IPS DF 6.9 (cell line): ENCODE data around the gene PCDHGA12.
"Not testable (repeated sequence)": the region's sequence is repeated elsewhere in the genome, so short reads cannot be mapped to it uniquely, and the experiment has no call there.

ENCODE experiments used
- DNase-seq: peaks from one replicate; pipeline ENCODE4 v3.0.0-alpha.2; 2013; ENCODE audit warnings: low read depth, low spot score
- H3K27ac ChIP-seq: one replicate; pipeline ENCODE4 v1.5.1; 2013; ENCODE audit warnings: low read length, control low read depth
- H3K27me3 ChIP-seq: 2 replicates; pipeline ENCODE4 v1.6.1; 2013; ENCODE audit warnings: mild to moderate bottlenecking, low read length; ENCODE audit not compliant: control insufficient read depth, insufficient read depth
- H3K36me3 ChIP-seq: 2 replicates; pipeline ENCODE4 v1.6.1; 2013; ENCODE audit warnings: low read length; ENCODE audit not compliant: control insufficient read depth, insufficient read depth
- H3K4me1 ChIP-seq: 2 replicates; pipeline ENCODE4 v1.6.1; 2013; ENCODE audit warnings: low read length; ENCODE audit not compliant: control insufficient read depth, insufficient read depth
- H3K4me3 ChIP-seq: 2 replicates; pipeline ENCODE4 v1.5.1; 2013; ENCODE audit warnings: mild to moderate bottlenecking, low read length
- H3K9me3 ChIP-seq: 2 replicates; pipeline ENCODE4 v1.6.1; 2013; ENCODE audit warnings: low read length, inconsistent platforms; ENCODE audit not compliant: control insufficient read depth, insufficient read depth
- WGBS: extraction: QIAGEN DNeasy Blood & Tissue Kit; methylation state at CpG from one replicate; pipeline ENCODE4 v1.1.7; 2013; ENCODE audit warnings: mixed read lengths, missing lambda C conversion rate; ENCODE audit not compliant: insufficient read length, insufficient coverage; 5-methylcytosine and 5-hydroxymethylcytosine counted together

Gene PCDHGA12

DNA sequence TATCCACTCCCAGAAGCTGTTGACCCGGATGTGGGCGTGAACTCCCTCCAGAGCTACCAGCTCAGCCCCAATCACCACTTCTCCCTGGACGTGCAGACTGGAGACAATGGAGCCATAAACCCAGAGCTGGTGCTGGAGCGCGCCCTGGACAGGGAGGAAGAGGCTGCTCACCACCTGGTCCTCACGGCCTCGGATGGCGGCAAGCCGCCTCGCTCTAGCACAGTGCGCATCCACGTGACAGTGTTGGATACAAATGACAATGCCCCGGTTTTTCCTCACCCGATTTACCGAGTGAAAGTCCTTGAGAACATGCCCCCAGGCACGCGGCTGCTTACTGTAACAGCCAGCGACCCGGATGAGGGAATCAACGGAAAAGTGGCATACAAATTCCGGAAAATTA, 37.0 kb upstream of the PCDHGA12 start:
- Histone ChIP-seq H3K9me3 (peaks cover 3% of the 10 kb centered on the region), H3K27me3 (peaks cover 1% of the 10 kb centered on the region; the same call in 1 of the 2 replicates), H3K4me3 (no peak overlapping the region), H3K27ac (no peak overlapping the region), H3K4me1 (peaks cover 1% of the 10 kb centered on the region; the same call in 1 of the 2 replicates), H3K36me3 (peaks cover 6% of the 10 kb centered on the region)
- no peak for DNase-seq
- WGBS = no CpG with 5 or more reads among the region's 21 CpGs

GRCh38 chr5:141394401-141395187, 35.7 kb upstream of the PCDHGA12 start:
- H3K27ac ChIP-seq, DNase-seq, H3K9me3 ChIP-seq, H3K4me1 ChIP-seq, H3K27me3 ChIP-seq, H3K36me3 ChIP-seq, H3K4me3 ChIP-seq: not testable (repeated sequence)
- WGBS = no CpG with 5 or more reads among the region's 53 CpGs

GRCh38 chr5:141397756-141398551, 32.4 kb upstream of the PCDHGA12 start, which contains the start of gene PCDHGB5:
Gene PCDHGB5 (plus strand): TSS chr5:141397947. CDS start chr5:141398128, 181 bp downstream.
- 100% methylated on average over 1 of the region's 43 CpGs for whole genome bisulfite sequencing
- not testable (repeated sequence) for H3K36me3 ChIP-seq, H3K9me3 ChIP-seq, H3K27ac ChIP-seq, H3K27me3 ChIP-seq, DNase-seq, H3K4me3 ChIP-seq, H3K4me1 ChIP-seq

- DNase-seq = no peak
- no peak overlapping the region for H3K4me3 ChIP-seq
- H3K9me3 ChIP-seq = no peaks in the 10 kb centered on the region; the same call in 1 of the 2 replicates
- no peaks in the 10 kb centered on the region for H3K27me3 ChIP-seq
- WGBS = no CpG with 5 or more reads among the region's 15 CpGs
- H3K36me3 ChIP-seq = no peaks in the 10 kb centered on the region
- H3K27ac ChIP-seq = no peak overlapping the region
- H3K4me1 ChIP-seq = no peaks in the 10 kb centered on the region
Measured at GRCh38 chr5:141398608-141399007, 31.7 kb upstream of the PCDHGA12 start.

GRCh38 chr5:141399555-141400258, 30.6 kb upstream of the PCDHGA12 start:
- H3K4me1 ChIP-seq = no peaks in the 10 kb centered on the region
- WGBS = no CpG with 5 or more reads among the region's 61 CpGs
- H3K27ac ChIP-seq = no peak overlapping the region
- H3K9me3 ChIP-seq = no peaks in the 10 kb centered on the region; the same call in 1 of the 2 replicates
- H3K36me3 ChIP-seq = no peaks in the 10 kb centered on the region
- H3K4me3 ChIP-seq = no peak overlapping the region
- DNase-seq = no peak
- H3K27me3 ChIP-seq = no peaks in the 10 kb centered on the region

GRCh38 chr5:141402553-141403243, 27.6 kb upstream of the PCDHGA12 start, which contains the start of gene PCDHGA9:
Gene PCDHGA9 (plus strand): TSS chr5:141402778. CDS start chr5:141402953, 175 bp downstream.
- no peaks in the 10 kb centered on the region for H3K27me3 ChIP-seq
- no peaks in the 10 kb centered on the region for H3K36me3 ChIP-seq
- H3K4me1 ChIP-seq = no peaks in the 10 kb centered on the region
- WGBS = no CpG with 5 or more reads among the region's 27 CpGs
- no peak within 1 kb of the TSS for H3K4me3 ChIP-seq
- H3K27ac ChIP-seq = no peak within 1 kb of the TSS
- DNase-seq = no peak
- H3K9me3 ChIP-seq = no peaks in the 10 kb centered on the region; the same call in 1 of the 2 replicates

DNA sequence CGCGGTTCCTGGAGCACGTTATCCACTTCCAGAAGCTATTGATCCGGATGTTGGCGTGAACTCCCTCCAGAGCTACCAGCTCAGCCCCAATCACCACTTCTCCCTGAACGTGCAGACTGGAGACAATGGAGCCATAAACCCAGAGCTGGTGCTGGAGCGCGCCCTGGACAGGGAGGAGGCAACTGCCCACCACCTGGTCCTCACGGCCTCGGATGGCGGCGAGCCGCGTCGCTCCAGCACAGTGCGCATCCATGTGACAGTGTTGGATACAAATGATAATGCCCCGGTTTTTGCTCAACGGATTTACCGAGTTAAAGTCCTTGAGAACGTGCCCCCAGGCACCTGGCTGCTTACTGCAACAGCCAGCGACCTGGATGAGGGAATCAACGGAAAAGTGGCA, 26.9 kb upstream of the PCDHGA12 start:
- Histone ChIP-seq H3K27me3 (no peaks in the 10 kb centered on the region), H3K9me3 (no peaks in the 10 kb centered on the region; the same call in 1 of the 2 replicates), H3K4me3 (no peak overlapping the region), H3K4me1 (no peaks in the 10 kb centered on the region), H3K27ac (no peak overlapping the region), H3K36me3 (no peaks in the 10 kb centered on the region)
- no CpG with 5 or more reads among the region's 22 CpGs for WGBS
- DNase-seq = no peak

- H3K9me3 ChIP-seq, H3K4me1 ChIP-seq, DNase-seq, H3K27me3 ChIP-seq, H3K36me3 ChIP-seq, H3K27ac ChIP-seq: not testable (repeated sequence)
- no CpG with 5 or more reads among the region's 51 CpGs for WGBS
- peak within 1 kb of the TSS; percentile 48; the same call in 1 of the 2 replicates for H3K4me3 ChIP-seq
Measured at GRCh38 chr5:141407790-141408505, 22.4 kb upstream of the PCDHGA12 start, which contains the start of gene PCDHGB6. Gene PCDHGB6 (plus strand): TSS chr5:141408021. CDS start chr5:141408203, 182 bp downstream.

- Histone ChIP-seq H3K4me3 (no peak overlapping the region), H3K27ac (no peak overlapping the region), H3K4me1 (no peaks in the 10 kb centered on the region), H3K9me3 (no peaks in the 10 kb centered on the region), H3K36me3 (peaks cover 3% of the 10 kb centered on the region; the same call in 1 of the 2 replicates), H3K27me3 (peaks cover 1% of the 10 kb centered on the region; the same call in 1 of the 2 replicates)
- WGBS = no CpG with 5 or more reads among the region's 64 CpGs
- no peak for DNase-seq
Measured at GRCh38 chr5:141409598-141410306, 20.6 kb upstream of the PCDHGA12 start.
